ENCODE results near the gene C1QTNF5. TPM values are rescaled to one million over a fixed set of nuclear protein-coding genes. Genes with fewer than 3 reads are reported as not detected.

C1QTNF5 gene
- total RNA-seq, 1 experiment from 2014 or later, result not detected

DNA sequence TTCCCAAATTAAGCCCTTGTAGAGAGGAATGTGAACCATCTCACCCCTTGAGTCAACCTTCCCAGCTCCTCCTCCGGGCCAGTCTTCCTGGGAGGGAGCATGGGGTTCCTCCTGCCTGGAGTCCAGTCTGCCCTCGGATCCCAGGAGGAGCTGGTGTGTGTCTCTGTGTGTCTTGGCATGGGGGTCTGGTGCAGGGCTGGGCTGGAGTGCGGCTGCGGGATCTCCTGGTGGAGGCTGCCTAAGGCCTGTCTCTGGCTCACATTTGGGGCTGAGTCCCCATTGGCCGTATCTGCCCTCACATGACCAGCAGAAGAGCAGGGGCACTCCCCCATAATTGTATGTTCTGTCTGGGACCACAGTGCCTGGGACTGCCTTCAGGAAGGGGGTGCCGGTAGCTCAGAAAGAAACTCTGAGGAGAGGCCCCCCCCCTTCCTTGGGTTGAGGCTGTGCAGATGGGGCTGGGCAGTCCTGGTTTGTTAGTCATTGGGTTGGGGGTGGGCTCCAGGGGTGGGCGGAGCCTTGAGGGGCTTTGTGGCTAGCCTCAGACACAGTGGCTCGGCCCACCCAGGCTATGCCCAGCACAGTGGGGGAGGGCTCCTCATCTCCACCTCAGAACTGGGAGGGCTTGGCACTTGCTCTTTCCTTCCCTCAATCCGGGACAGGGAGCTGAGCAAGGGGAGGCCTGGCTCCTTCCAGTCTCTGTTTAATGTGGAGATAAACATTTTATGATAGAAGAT lies 2.9 kb downstream of the C1QTNF5 start:
- Histone ChIP-seq H3K9me2 (ENCODE audit: insufficient read depth) (no peaks in the 10 kb centered on the region), H3K4me2 (ENCODE audit: low read length) (peak overlapping the region; percentile 41), H3K27me3 (ENCODE audit: insufficient read depth, low read length) (no peaks in the 10 kb centered on the region), H3K27ac (ENCODE audit: low read depth, low read length) (peak overlapping the region; percentile 13), H3K9me3 (ENCODE audit: control insufficient read depth in 1 of 2, insufficient read depth in 1 of 2, low read depth in 1 of 2, low read length in 2 of 2) (no peaks in the 10 kb centered on the region), H3K79me2 (ENCODE audit: insufficient read depth, low read length) (peaks cover 30% of the 10 kb centered on the region), H4K20me1 (ENCODE audit: insufficient read depth) (no peaks in the 10 kb centered on the region), H3K4me3 (replicated peaks in 1 of 2; ENCODE audit: low read depth in 1 of 2, low read length in 2 of 2) (no peak overlapping the region), H2AFZ (ENCODE audit: low read depth, low read length, poor library complexity, severe bottlenecking) (no peak overlapping the region), H3K36me3 (ENCODE audit: control insufficient read depth in 1 of 2, insufficient read depth in 2 of 2, low read length in 2 of 2) (peaks cover 0 to 12% of the 10 kb centered on the region in 2 experiments; a peak in 2 of 4 replicates), H3K9ac (ENCODE audit: low read length) (no peak overlapping the region), H3K4me1 (ENCODE audit: control insufficient read depth in 1 of 2, insufficient read depth in 2 of 2, low read length in 2 of 2) (peaks cover 9 to 51% of the 10 kb centered on the region in 2 experiments)
- CTCF ChIA-PET, result interaction anchor here (0.6 to 3.9 kb wide), 36 partner anchors 10 to 282 kb away, joined by 3 to 68 read pairs (median 4); partner anchors contain the start of genes C2CD2L, CBL, HMBS and MCAM
- DNase-seq (ENCODE audit: low read depth, low spot score) (no peak), ATAC-seq (peak; percentile 13)
- POLR2A ChIA-PET, result interaction anchor here (0.6 to 1.4 kb wide), 8 partner anchors 23 to 305 kb away, joined by 3 to 7 read pairs (median 4); no protein-coding TSS in a partner anchor
- RAD21 ChIA-PET (ENCODE audit: low non-redundant PET in 1 of 2, low total read pairs in 2 of 2, uncharacterized antibody in 2 of 2, unreplicated experiment in 2 of 2), result interaction anchor here (0.7 to 1.3 kb wide), 6 partner anchors 16 to 272 kb away, joined by 3 to 4 read pairs (median 4); partner anchors contain the start of gene MCAM (in 1 of the 2)
- intact Hi-C loops (cut with micrococcal nuclease), result no loop called here
- TF ChIP-seq, protein P1, sequence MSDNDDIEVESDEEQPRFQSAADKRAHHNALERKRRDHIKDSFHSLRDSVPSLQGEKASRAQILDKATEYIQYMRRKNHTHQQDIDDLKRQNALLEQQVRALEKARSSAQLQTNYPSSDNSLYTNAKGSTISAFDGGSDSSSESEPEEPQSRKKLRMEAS (IDR thresholded peaks at IDR 0.05), result no peak
- TF ChIP-seq, protein P2, sequence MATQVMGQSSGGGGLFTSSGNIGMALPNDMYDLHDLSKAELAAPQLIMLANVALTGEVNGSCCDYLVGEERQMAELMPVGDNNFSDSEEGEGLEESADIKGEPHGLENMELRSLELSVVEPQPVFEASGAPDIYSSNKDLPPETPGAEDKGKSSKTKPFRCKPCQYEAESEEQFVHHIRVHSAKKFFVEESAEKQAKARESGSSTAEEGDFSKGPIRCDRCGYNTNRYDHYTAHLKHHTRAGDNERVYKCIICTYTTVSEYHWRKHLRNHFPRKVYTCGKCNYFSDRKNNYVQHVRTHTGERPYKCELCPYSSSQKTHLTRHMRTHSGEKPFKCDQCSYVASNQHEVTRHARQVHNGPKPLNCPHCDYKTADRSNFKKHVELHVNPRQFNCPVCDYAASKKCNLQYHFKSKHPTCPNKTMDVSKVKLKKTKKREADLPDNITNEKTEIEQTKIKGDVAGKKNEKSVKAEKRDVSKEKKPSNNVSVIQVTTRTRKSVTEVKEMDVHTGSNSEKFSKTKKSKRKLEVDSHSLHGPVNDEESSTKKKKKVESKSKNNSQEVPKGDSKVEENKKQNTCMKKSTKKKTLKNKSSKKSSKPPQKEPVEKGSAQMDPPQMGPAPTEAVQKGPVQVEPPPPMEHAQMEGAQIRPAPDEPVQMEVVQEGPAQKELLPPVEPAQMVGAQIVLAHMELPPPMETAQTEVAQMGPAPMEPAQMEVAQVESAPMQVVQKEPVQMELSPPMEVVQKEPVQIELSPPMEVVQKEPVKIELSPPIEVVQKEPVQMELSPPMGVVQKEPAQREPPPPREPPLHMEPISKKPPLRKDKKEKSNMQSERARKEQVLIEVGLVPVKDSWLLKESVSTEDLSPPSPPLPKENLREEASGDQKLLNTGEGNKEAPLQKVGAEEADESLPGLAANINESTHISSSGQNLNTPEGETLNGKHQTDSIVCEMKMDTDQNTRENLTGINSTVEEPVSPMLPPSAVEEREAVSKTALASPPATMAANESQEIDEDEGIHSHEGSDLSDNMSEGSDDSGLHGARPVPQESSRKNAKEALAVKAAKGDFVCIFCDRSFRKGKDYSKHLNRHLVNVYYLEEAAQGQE (IDR thresholded peaks at IDR 0.05; ENCODE audit: low read depth), result no peak
- TF ChIP-seq ZFX (IDR thresholded peaks at IDR 0.05) (no peak), JUND (IDR thresholded peaks at IDR 0.05) (no peak), ELF1 (IDR thresholded peaks at IDR 0.05; ENCODE audit: borderline replicate concordance, low read depth) (no peak), TCF7L2 (IDR thresholded peaks at IDR 0.05; ENCODE audit: borderline replicate concordance, extremely low read depth, insufficient read depth, insufficient read length) (no peak), SRF (IDR thresholded peaks at IDR 0.05; ENCODE audit: low read depth) (no peak), ZNF274 (IDR thresholded peaks at IDR 0.05; ENCODE audit: low read depth, low read length) (no peak), YY1 (IDR thresholded peaks at IDR 0.05; ENCODE audit: extremely low read depth, insufficient replicate concordance, low read depth, low read length) (no peak)
- TF ChIP-seq, protein P3, sequence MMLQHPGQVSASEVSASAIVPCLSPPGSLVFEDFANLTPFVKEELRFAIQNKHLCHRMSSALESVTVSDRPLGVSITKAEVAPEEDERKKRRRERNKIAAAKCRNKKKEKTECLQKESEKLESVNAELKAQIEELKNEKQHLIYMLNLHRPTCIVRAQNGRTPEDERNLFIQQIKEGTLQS (IDR thresholded peaks at IDR 0.05), result no peak
- BruUV-seq (replicated peaks), result no TSS peak
